C4-2B (cell line): Measurements from ENCODE around the gene ELMO1.

Experiments used
- CTCF ChIP-seq: fragments of 450-650 bp; conservative IDR thresholded peaks from 2 replicates; pipeline ENCODE4 v1.5.1; 2017; ENCODE audit warnings: mild to moderate bottlenecking
- ZFX ChIP-seq: fragments of 450-650 bp; IDR thresholded peaks from 2 replicates; pipeline ENCODE4 v1.6.1; 2017

- TF ChIP-seq CTCF (no peak), ZFX (no peak)
These were observed 232.4 kb downstream of the ELMO1 start for GRCh38 chr7:37216156-37216852.
